Measurements from ENCODE around the gene AGTR1. TPM values are rescaled to one million over a fixed set of nuclear protein-coding genes. Genes with fewer than 3 reads are reported as not detected.

AGTR1 gene
- not detected for total RNA-seq

DNA sequence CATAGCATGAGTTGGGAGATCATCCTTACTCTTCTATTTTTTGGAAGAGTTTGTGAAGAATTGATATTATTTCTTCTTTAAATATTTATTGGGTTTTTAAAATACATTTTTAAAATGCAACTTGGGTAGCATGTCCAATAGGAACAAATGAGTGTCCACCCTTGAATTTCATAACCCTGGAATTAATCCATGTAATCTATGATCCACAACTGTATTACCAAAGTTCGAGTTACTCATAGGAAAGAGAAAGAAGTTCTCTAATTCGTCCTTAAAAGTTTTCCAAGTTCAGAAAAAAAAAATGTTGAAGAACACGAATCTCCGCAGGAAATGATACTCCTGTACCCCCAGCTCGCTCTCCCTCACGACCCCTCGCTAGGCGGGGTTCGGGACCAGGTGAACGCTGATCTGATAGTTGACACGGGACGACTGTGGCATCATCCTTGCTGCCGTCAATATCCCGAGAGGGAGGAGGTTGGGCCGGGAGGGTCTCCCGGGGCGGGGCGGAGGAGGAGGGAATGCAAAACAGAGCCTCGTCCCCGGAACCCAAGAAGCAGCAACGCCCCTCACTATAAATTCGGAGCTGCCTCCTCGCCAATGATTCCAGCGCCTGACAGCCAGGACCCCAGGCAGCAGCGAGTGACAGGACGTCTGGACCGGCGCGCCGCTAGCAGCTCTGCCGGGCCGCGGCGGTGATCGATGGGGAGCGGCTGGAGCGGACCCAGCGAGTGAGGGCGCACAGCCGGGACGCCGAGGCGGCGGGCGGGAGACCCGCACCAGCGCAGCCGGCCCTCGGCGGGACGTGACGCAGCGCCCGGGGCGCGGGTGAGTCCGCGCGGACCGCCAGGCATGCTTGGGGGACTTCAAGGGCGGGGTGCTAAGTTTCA is at the start of gene AGTR1:
AGTR1 (plus strand) TSS at position 598 of the 884 bp plus-strand sequence. CDS start 43,133 bp downstream, outside the sequence.
- peaks cover 2% of the 10 kb centered on the region for H3K9me3 Mint-ChIP-seq
- H3K27me3 Mint-ChIP-seq, result peaks cover 14% of the 10 kb centered on the region
- intact Hi-C loops (cut with micrococcal nuclease), result no loop called here
- no peak within 1 kb of the TSS for H3K4me3 Mint-ChIP-seq
- ChIA-PET CTCF (no interaction called here), POLR2A (no interaction called here)
- no peak for DNase-seq
- H3K36me3 Mint-ChIP-seq, result no peaks in the 10 kb centered on the region
- no peaks in the 10 kb centered on the region for H3K4me1 Mint-ChIP-seq (ENCODE audit: low read depth)
- H3K27ac Mint-ChIP-seq, result no peak within 1 kb of the TSS

DNA sequence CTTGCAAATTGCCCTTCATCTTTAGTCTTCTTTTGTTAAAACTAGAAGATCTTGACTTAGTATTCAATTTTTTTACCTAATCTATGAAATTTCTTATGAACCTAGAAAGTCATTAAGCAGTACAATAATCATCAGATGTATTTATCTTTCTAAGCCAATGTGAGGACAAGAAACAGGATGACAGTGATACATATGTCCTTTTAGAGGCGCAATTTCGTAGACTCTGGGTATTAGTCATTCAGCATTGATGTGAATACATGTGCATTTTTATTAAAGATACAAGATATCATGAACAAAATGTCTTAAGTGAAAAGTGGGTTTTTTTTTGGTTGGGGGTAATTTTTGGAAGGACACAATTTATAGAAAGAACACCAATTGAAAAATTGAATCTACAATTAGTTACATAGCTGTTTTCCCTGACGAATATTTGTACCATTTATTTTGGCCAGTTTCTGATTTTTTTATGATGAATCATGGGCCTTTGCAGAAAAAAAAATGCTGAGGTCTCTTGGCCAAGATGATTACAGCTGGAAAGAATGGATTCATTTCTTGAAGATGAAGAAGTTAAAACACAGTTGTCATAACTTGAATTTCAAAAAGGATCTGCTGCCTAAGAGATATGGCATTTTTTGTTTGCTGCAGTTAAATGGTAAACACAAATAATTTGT is 48.9 kb upstream of the AGTR1 start:
- H3K27me3 Mint-ChIP-seq, result no peaks in the 10 kb centered on the region
- POLR2A ChIA-PET, result no interaction called here
- intact Hi-C loops (cut with micrococcal nuclease), result no loop called here
- H3K27ac Mint-ChIP-seq, result no peak overlapping the region
- H3K36me3 Mint-ChIP-seq, result no peaks in the 10 kb centered on the region
- H3K4me3 Mint-ChIP-seq, result no peak overlapping the region
- DNase-seq, result no peak
- no peaks in the 10 kb centered on the region for H3K4me1 Mint-ChIP-seq (ENCODE audit: low read depth)
- no peaks in the 10 kb centered on the region for H3K9me3 Mint-ChIP-seq
- CTCF ChIA-PET, result no interaction called here

DNA sequence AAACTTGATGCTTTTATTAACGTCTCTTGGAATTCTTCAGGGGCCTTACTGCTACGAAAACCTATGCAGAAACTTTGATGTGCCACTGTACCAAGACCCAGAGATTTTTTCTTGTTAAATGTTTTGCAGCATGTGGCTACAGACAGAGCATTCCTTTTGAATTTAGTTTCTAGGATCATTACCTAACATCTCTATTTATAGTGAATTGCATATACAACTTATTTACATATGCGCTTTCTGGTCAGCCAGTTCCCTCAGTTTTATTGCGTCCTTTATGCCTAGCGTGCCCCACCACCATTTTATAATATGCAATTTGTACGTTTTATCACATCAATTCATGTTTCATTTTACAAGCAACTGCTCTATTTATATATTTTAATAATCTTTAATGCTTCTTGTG is 46.2 kb upstream of the AGTR1 start:
- no peaks in the 10 kb centered on the region for H3K9me3 Mint-ChIP-seq
- no peak overlapping the region for H3K27ac Mint-ChIP-seq
- no peaks in the 10 kb centered on the region for H3K27me3 Mint-ChIP-seq
- no peaks in the 10 kb centered on the region for H3K36me3 Mint-ChIP-seq
- ChIA-PET CTCF (no interaction called here), POLR2A (no interaction called here)
- no peak overlapping the region for H3K4me3 Mint-ChIP-seq
- no peaks in the 10 kb centered on the region for H3K4me1 Mint-ChIP-seq (ENCODE audit: low read depth)
- intact Hi-C loops (cut with micrococcal nuclease), result no loop called here
- no peak for DNase-seq

DNA sequence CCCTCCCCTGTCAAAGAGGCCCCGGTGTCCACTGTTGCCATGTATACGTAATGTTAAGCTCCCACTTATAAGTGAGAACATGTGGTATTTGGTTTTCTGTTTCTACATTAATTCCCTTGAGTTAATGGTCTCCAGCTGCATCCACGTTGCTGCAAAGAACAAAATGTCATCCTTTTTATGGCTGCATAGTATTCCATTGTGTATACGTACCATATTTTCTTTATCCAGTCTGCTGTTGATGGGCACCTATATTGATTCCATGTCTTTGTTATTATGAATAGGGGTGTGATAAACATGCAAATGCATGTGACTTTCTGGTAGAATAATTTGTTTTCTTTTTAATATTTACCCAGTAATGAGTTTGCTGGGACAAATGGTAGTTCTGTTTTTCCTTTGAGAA is 43.3 kb upstream of the AGTR1 start:
- H3K4me1 Mint-ChIP-seq (ENCODE audit: low read depth), result no peaks in the 10 kb centered on the region
- CTCF ChIA-PET, result no interaction called here
- intact Hi-C loops (cut with micrococcal nuclease), result no loop called here
- no peak overlapping the region for H3K27ac Mint-ChIP-seq
- DNase-seq, result no peak
- H3K9me3 Mint-ChIP-seq, result no peaks in the 10 kb centered on the region
- POLR2A ChIA-PET, result no interaction called here
- no peak overlapping the region for H3K4me3 Mint-ChIP-seq
- H3K27me3 Mint-ChIP-seq, result no peaks in the 10 kb centered on the region
- no peaks in the 10 kb centered on the region for H3K36me3 Mint-ChIP-seq

DNA sequence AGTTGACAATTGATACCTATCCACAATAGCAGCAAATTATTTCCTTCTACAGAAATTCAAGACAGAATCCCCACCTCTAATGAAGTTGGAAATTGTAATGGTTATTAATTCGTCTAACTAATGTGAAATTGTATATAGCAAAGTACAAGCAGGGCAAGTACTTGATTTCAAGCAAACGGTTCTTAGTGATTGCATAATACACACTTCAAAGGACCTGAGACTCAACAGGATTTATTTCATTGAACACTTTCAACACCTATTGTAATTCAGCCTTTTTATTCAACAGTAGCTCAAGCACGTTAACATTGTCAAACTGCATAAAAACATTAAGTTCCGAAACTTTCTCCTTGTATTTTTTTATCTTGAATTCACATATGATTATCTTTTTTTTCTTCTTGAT is 40.2 kb upstream of the AGTR1 start:
- Mint-ChIP-seq H3K27me3 (no peaks in the 10 kb centered on the region), H3K27ac (no peak overlapping the region), H3K4me3 (no peak overlapping the region), H3K4me1 (ENCODE audit: low read depth) (no peaks in the 10 kb centered on the region), H3K36me3 (no peaks in the 10 kb centered on the region), H3K9me3 (peaks cover 2% of the 10 kb centered on the region)
- ChIA-PET CTCF (no interaction called here), POLR2A (no interaction called here)
- DNase-seq, result no peak
- intact Hi-C loops (cut with micrococcal nuclease), result no loop called here

DNA sequence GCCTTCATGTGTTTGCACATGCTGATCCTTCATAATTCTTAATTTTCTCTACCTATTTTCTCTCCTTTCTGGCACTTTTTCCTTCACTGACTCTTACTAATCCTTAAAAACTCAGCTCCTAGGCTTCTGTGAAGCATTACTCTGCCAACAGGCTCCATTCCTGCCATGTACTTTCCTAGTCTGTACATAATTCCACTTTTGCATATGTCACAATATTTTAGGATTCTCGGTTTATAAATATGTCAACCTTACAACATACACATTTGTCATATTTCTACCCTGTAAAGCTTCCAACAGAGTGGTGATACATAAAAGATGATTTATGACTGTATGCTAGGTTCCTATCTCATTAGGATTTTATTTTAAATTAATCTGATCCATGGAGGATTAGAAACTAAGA is 38.2 kb upstream of the AGTR1 start:
- DNase-seq, result no peak
- no peaks in the 10 kb centered on the region for H3K27me3 Mint-ChIP-seq
- H3K36me3 Mint-ChIP-seq, result no peaks in the 10 kb centered on the region
- no peak overlapping the region for H3K4me3 Mint-ChIP-seq
- intact Hi-C loops (cut with micrococcal nuclease), result no loop called here
- H3K4me1 Mint-ChIP-seq (ENCODE audit: low read depth), result no peaks in the 10 kb centered on the region
- CTCF ChIA-PET, result no interaction called here
- peaks cover 2% of the 10 kb centered on the region for H3K9me3 Mint-ChIP-seq
- POLR2A ChIA-PET, result no interaction called here
- no peak overlapping the region for H3K27ac Mint-ChIP-seq

DNA sequence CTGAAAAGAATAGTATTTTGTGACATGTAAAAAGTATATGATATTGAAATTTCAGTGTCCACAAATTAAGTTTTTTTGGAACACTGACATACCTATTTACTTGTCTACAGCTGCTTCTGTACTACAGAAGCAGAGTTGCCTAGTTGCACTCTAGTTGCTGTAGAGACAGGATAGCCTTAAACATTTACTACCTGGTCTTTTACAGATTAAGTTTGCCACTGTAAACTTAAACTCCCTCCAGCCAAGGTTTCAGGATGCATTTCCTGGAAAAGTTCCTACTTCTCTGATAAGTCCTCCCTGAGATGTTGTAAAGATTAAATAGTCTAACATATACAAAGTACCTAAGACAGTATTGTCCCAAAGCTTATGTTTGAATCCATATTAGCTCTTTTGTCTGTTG is 17.4 kb upstream of the AGTR1 start:
- H3K9me3 Mint-ChIP-seq, result no peaks in the 10 kb centered on the region
- no peaks in the 10 kb centered on the region for H3K36me3 Mint-ChIP-seq
- H3K27ac Mint-ChIP-seq, result no peak overlapping the region
- POLR2A ChIA-PET, result no interaction called here
- no peaks in the 10 kb centered on the region for H3K4me1 Mint-ChIP-seq (ENCODE audit: low read depth)
- CTCF ChIA-PET, result no interaction called here
- intact Hi-C loops (cut with micrococcal nuclease), result no loop called here
- H3K27me3 Mint-ChIP-seq, result no peaks in the 10 kb centered on the region
- H3K4me3 Mint-ChIP-seq, result no peak overlapping the region
- DNase-seq, result no peak

DNA sequence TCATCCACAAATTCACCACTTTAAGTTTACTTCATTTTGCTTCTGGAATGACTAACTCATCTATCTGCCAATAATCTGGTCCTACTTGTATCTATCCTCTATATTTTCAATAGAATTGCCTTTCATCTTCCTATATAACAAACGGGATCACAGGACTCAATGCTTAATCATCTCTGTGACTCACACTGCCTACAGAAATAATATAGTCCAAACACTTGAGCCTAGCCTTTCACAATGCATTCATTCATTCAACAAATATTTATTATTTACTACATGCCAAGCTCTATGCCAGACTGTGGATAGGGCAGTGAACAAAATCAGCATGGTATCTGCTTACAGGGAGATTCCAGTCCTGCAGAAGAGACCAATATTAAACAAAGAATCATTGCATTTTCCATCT is 16.6 kb upstream of the AGTR1 start:
- H3K4me3 Mint-ChIP-seq, result no peak overlapping the region
- intact Hi-C loops (cut with micrococcal nuclease), result no loop called here
- H3K27me3 Mint-ChIP-seq, result no peaks in the 10 kb centered on the region
- H3K4me1 Mint-ChIP-seq (ENCODE audit: low read depth), result no peaks in the 10 kb centered on the region
- ChIA-PET POLR2A (no interaction called here), CTCF (no interaction called here)
- no peak for DNase-seq
- H3K27ac Mint-ChIP-seq, result no peak overlapping the region
- no peaks in the 10 kb centered on the region for H3K9me3 Mint-ChIP-seq
- no peaks in the 10 kb centered on the region for H3K36me3 Mint-ChIP-seq

DNA sequence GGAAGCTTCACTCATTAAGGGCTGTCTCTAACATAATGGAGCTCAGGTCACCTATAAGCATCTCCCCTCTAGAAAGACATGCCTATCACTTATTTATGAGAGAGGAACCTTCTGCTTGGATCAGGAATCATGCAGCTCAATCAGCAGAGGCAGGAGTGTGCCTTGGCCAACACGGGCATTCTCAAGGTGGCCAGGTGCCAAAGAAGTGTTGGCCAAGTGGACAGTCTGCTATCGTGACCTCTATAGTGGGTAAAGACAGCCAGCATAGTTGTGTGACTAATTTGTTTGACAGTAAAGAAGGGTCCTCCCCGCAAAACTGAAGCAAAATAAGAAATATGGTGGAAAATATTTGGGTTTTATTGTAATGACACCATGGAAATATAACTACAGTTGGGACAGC is 14.7 kb upstream of the AGTR1 start:
- POLR2A ChIA-PET, result no interaction called here

DNA sequence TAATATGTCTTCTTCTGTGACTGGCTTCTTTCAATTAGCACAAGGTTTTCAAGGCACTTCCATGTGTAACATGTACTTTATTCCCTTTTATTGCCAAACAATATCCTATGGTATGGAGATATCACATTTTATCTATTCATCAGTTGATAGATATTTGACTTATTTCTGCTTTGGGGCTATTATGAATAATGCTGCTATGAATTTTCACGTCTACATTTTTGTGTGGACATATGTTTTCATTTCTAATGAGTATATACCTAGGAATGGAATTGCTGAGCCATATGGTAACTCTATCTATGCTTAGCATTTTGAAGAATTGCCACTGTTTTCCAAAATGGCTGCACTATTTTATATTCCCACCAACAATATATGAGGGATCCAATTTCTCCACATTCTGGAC is 3.6 kb upstream of the AGTR1 start:
- Mint-ChIP-seq H3K36me3 (no peaks in the 10 kb centered on the region), H3K27ac (no peak overlapping the region), H3K4me1 (ENCODE audit: low read depth) (no peaks in the 10 kb centered on the region), H3K4me3 (no peak overlapping the region), H3K27me3 (peaks cover 11% of the 10 kb centered on the region), H3K9me3 (peaks cover 5% of the 10 kb centered on the region)
- CTCF ChIA-PET, result no interaction called here
- intact Hi-C loops (cut with micrococcal nuclease), result no loop called here
- no peak for DNase-seq
- POLR2A ChIA-PET, result no interaction called here

More for the DNA sequence above, 14.7 kb upstream of the AGTR1 start:
- CTCF ChIA-PET, result no interaction called here
- no peaks in the 10 kb centered on the region for H3K36me3 Mint-ChIP-seq
- no peak overlapping the region for H3K27ac Mint-ChIP-seq
- H3K27me3 Mint-ChIP-seq, result no peaks in the 10 kb centered on the region
- intact Hi-C loops (cut with micrococcal nuclease), result no loop called here
- H3K4me1 Mint-ChIP-seq (ENCODE audit: low read depth), result no peaks in the 10 kb centered on the region
- no peaks in the 10 kb centered on the region for H3K9me3 Mint-ChIP-seq
- DNase-seq, result no peak
- H3K4me3 Mint-ChIP-seq, result no peak overlapping the region

DNA sequence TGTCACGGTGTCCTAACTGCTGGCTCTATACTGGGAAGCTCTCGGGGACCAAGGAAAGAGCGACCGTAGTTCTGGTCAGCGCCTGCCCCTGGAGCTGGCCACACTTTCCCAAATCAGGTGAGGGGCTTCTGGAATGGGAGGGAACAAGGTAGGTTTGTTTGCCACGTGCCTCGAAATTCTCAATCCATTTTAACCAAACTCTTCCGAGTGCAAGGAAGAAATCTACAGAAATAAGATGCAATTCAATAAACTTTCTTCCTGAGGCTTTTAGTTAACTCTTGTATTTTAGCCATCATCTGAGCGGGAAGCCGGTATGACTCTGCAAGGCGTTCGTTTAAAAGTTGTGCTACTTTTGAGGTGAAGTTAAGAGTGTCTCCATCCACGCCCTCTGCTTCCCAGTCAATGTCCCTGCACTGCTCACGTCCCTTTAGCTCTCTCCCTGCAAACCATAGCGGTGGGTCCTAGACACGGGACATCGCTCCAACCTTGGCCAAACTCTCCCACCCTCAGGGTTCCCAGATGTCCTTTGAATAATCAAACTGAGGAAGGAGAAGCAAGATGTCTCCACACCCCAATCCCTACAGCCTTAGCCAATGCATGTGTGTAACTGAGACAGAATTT is 597 bp downstream of the AGTR1 start:
- Mint-ChIP-seq H3K27me3 (peaks cover 14% of the 10 kb centered on the region), H3K4me1 (ENCODE audit: low read depth) (no peaks in the 10 kb centered on the region), H3K36me3 (no peaks in the 10 kb centered on the region), H3K9me3 (no peaks in the 10 kb centered on the region), H3K27ac (no peak overlapping the region), H3K4me3 (no peak overlapping the region)
- POLR2A ChIA-PET, result no interaction called here
- CTCF ChIA-PET, result no interaction called here
- intact Hi-C loops (cut with micrococcal nuclease), result no loop called here
- DNase-seq, result no peak

DNA sequence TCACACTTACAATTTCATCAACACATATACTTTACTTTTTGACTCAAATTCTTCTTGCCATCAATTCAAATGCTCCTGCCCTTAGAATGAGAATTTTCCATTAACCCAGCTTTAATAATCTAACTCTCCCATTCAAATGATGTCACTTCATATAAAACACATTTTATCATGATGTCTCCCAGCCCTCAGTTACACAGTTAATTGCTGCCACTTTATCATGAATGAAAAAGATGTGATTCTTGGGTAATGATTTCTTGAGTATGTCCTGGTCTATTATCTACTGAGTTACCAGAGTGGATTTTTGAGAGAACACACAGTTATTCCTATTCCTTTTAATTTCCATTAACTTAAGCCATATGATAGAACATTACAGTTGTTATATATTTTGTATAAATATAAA is 7.6 kb downstream of the AGTR1 start:
- ChIA-PET CTCF (no interaction called here), POLR2A (no interaction called here)
- Mint-ChIP-seq H3K9me3 (no peaks in the 10 kb centered on the region), H3K4me3 (no peak overlapping the region), H3K4me1 (ENCODE audit: low read depth) (no peaks in the 10 kb centered on the region), H3K36me3 (no peaks in the 10 kb centered on the region), H3K27ac (no peak overlapping the region), H3K27me3 (no peaks in the 10 kb centered on the region)
- DNase-seq, result no peak
- intact Hi-C loops (cut with micrococcal nuclease), result no loop called here
